Osteoblast (primary cell): Measurements from ENCODE around the gene OPA1. TPM values are rescaled to one million over a fixed set of nuclear protein-coding genes. Genes with fewer than 3 reads are reported as not detected.

Experiments used
- DNase-seq: peaks from one replicate; pipeline ENCODE4 v3.0.0; 2011; ENCODE audit warnings: low spot score, mixed read lengths; ENCODE audit not compliant: insufficient read length; ENCODE audit errors: missing footprints
- H2AFZ ChIP-seq: 2 replicates; pipeline ENCODE4 v1.6.0; 2011; ENCODE audit warnings: mild to moderate bottlenecking, low read length
- H3K27ac ChIP-seq: 2 replicates; pipeline ENCODE4 v1.5.1; 2011; ENCODE audit warnings: mild to moderate bottlenecking, low read depth, low read length, moderate library complexity
- H3K27me3 ChIP-seq: 2 replicates; pipeline ENCODE4 v1.6.0; 2012; ENCODE audit warnings: mild to moderate bottlenecking, control low read depth, inconsistent platforms, low read length, moderate library complexity; ENCODE audit not compliant: insufficient read depth
- H3K36me3 ChIP-seq: 2 replicates; pipeline ENCODE4 v1.5.1; 2011; ENCODE audit warnings: mild to moderate bottlenecking, low read length, control low read depth, moderate library complexity; ENCODE audit not compliant: insufficient read depth
- H3K4me1 ChIP-seq: 2 replicates; pipeline ENCODE4 v1.5.1; 2011; ENCODE audit warnings: mild to moderate bottlenecking, low read length, control low read depth, moderate library complexity; ENCODE audit not compliant: insufficient read depth
- H3K4me2 ChIP-seq: 2 replicates; pipeline ENCODE4 v1.6.0; 2011; ENCODE audit warnings: mild to moderate bottlenecking, low read length; ENCODE audit not compliant: insufficient read depth
- H3K4me3 ChIP-seq: fragments of 200-600 bp; sonication (generic); 3 replicates; pipeline ENCODE4 v1.5.1; 2012; ENCODE audit warnings: mild to moderate bottlenecking, low read length, inconsistent platforms; ENCODE audit not compliant: insufficient read depth
- H3K79me2 ChIP-seq: 2 replicates; pipeline ENCODE4 v1.6.0; 2012; ENCODE audit warnings: mild to moderate bottlenecking, low read length, control low read depth, inconsistent platforms; ENCODE audit not compliant: insufficient read depth
- H3K9me3 ChIP-seq: 2 replicates; pipeline ENCODE4 v1.5.1; 2011; ENCODE audit warnings: low read depth, low read length, control low read depth
- H4K20me1 ChIP-seq: 2 replicates; pipeline ENCODE4 v1.6.0; 2012; ENCODE audit warnings: mild to moderate bottlenecking, low read length, control low read depth; ENCODE audit not compliant: insufficient read depth
- CTCF ChIP-seq: IDR thresholded peaks from 2 replicates; pipeline ENCODE4 v1.5.1; 2011; ENCODE audit warnings: mild to moderate bottlenecking, low read depth, low read length, moderate library complexity; ENCODE audit errors: extremely low read depth
- total RNA-seq: library from RNA; depleted of rRNA; stranded (reverse); fragments of >200 nt; gene quantifications from 2 replicates; pipeline ENCODE4 v1.2.3, GENCODE V29; 2012

The OPA1 gene
- total RNA-seq, 1 donor = 77.4 TPM

GRCh38 chr3:193731656-193732055 lies 138.6 kb downstream of the OPA1 start:
- H2AFZ ChIP-seq = no peak overlapping the region

DNA sequence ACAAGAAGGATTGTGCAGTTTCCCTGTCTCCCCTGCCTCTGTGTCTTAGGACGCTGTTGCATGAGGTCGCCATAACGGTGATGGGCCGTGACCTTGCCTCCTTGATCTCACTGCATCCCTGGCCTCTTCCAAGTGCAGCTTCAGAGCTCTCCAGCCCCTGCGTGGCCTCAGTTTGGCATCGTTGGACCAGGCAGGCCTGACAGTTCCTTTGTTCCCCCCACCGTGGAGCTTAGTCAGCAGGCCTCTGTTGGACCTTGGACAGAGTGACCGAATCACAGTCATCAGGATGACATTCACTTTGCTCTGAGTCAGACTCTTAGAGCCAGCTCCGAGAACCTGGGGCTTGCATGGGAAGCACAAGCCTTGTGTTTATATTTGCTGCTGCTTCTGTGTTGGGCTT lies 139.4 kb downstream of the OPA1 start:
- Histone ChIP-seq H3K36me3 (no peaks in the 10 kb centered on the region), H3K9me3 (no peaks in the 10 kb centered on the region), H3K79me2 (no peaks in the 10 kb centered on the region), H4K20me1 (no peaks in the 10 kb centered on the region), H2AFZ (no peak overlapping the region), H3K27me3 (no peaks in the 10 kb centered on the region), H3K4me3 (no peak overlapping the region), H3K4me1 (peaks cover 7% of the 10 kb centered on the region), H3K27ac (no peak overlapping the region), H3K4me2 (no peak overlapping the region)
- TF ChIP-seq CTCF = no peak
- peak; percentile 88 for DNase-seq

More at GRCh38 chr3:193731656-193732055, 138.6 kb downstream of the OPA1 start:
- Histone ChIP-seq H4K20me1 (no peaks in the 10 kb centered on the region), H3K36me3 (no peaks in the 10 kb centered on the region), H3K27me3 (no peaks in the 10 kb centered on the region), H3K4me3 (no peak overlapping the region), H3K4me1 (peaks cover 7% of the 10 kb centered on the region), H3K9me3 (no peaks in the 10 kb centered on the region), H3K27ac (no peak overlapping the region), H3K4me2 (no peak overlapping the region), H3K79me2 (no peaks in the 10 kb centered on the region)
- TF ChIP-seq CTCF = no peak
- DNase-seq = peak; percentile 44

GRCh38 chr3:193732827-193733226 lies 139.8 kb downstream of the OPA1 start:
- no peak overlapping the region for H3K27ac ChIP-seq
- no peak overlapping the region for H3K4me3 ChIP-seq
- no peaks in the 10 kb centered on the region for H3K36me3 ChIP-seq
- H4K20me1 ChIP-seq = no peaks in the 10 kb centered on the region
- TF ChIP-seq CTCF = no peak
- H3K9me3 ChIP-seq = no peaks in the 10 kb centered on the region
- H3K27me3 ChIP-seq = no peaks in the 10 kb centered on the region
- H2AFZ ChIP-seq = no peak overlapping the region
- no peak overlapping the region for H3K4me2 ChIP-seq
- H3K79me2 ChIP-seq = no peaks in the 10 kb centered on the region
- no peak for DNase-seq
- peaks cover 7% of the 10 kb centered on the region for H3K4me1 ChIP-seq

DNA sequence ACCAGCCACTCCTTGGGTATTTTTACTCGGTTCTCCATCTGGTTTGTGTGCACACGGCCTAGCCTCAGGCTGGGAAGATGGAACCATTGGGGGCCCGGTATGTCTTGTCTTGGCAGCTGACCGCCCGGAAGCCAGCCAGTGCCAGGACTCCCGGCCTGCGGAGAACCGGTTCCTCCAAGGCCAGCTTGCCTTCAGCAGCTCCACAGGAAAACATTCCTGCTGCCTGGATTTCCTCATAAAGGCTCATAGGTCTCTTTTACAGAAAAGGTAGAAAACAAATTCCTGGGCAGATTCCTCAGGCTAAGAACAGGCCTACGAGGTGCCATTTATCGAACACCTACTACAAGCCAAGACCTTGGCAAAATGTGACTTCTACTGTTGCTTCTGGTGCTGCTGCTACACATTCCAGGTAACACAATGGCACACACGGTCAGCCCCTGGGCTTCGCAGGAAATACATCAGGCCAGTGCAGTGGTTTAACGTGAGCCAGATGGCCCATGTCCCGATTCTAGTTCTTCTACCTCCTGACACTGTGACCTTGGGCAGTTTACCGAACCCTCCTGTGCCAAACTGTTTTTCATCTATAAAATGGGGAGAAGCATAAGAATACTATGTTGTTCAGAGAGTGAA lies 141.8 kb downstream of the OPA1 start:
- DNase-seq = no peak
- H3K9me3 ChIP-seq = no peaks in the 10 kb centered on the region
- H4K20me1 ChIP-seq = no peaks in the 10 kb centered on the region
- H3K4me1 ChIP-seq = peaks cover 7% of the 10 kb centered on the region
- no peaks in the 10 kb centered on the region for H3K36me3 ChIP-seq
- H3K27ac ChIP-seq = no peak overlapping the region
- no peak for TF ChIP-seq CTCF
- no peak overlapping the region for H3K4me2 ChIP-seq
- H3K79me2 ChIP-seq = no peaks in the 10 kb centered on the region
- H3K4me3 ChIP-seq = no peak overlapping the region
- no peak overlapping the region for H2AFZ ChIP-seq
- peaks cover 3% of the 10 kb centered on the region for H3K27me3 ChIP-seq
